Stimulated activated CD4-positive, alpha-beta T cell treated with anti-CD3 and anti-CD28 coated beads, Interleukin-1b, Interleukin-23, amount 100 ng/mL, for 24 hours (primary cell): ENCODE data around the gene LYRM4.
"Not testable (repeated sequence)": the region's sequence is repeated elsewhere in the genome, so short reads cannot be mapped to it uniquely, and the experiment has no call there.

Experiments
- DNase-seq, 4 experiments: peaks; one replicate each; pipeline ENCODE4 v3.0.0-alpha.2; 2020; ENCODE audit warnings: low read depth in 4 of 4, low spot score in 1 of 4

The LYRM4 gene

DNA sequence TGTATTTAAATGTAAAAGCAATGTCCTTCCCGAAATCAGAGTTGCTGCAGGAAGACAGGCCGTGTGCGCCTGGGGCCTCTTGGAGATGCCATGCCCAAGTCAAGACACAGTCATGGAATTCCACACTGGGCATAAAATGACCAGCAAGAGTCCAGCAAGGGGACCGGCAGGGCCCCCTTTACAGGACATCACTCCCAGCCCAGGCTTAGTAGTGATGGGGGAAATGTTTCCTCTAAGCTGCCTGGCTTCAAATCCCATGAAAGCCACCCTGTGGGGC lies 177.5 kb downstream of the LYRM4 start:
- DNase-seq: no peak

GRCh38 chr6:5082487-5083306 lies 178.1 kb downstream of the LYRM4 start:
- no peak for DNase-seq

DNA sequence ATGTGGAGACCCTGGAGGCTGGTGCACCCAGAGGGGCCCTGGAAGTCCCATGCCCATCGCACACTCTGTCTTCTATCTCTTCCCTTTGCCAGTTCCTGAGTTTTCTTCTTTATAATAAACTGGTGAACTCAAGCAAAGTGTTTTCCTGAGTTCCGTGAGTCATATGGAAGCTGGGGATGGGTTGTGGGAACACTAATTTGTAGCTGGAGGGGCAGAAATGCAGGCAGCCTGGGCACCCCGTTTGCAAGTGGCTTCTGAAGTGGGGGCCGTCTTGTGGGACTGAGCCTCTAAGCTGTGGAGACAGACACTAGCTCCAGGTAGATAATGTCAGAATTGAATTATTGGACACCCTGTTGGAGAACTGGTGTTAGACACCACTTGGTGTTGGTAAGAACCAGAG lies 178.8 kb downstream of the LYRM4 start:
- no peak for DNase-seq

DNA sequence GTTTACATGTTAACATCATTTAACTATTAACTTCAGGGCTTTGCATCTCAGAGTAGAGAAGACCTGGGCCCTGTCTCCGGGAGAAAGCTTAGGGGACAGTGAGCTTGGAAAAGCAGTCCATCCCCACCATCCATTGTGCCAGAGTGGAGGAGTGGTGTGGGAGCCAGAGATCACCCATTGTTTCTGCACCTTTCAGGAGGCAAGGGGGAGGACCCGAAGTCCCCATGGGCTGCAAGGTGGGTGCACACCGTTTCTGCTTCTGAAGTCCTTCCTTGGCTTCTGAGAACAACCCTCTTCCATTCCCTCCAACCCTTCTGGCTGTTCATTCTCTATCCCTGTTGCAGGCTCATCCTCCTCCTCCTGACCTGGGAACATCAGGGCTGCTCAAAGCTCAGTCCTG lies 179.6 kb downstream of the LYRM4 start:
- no peak for DNase-seq

DNA sequence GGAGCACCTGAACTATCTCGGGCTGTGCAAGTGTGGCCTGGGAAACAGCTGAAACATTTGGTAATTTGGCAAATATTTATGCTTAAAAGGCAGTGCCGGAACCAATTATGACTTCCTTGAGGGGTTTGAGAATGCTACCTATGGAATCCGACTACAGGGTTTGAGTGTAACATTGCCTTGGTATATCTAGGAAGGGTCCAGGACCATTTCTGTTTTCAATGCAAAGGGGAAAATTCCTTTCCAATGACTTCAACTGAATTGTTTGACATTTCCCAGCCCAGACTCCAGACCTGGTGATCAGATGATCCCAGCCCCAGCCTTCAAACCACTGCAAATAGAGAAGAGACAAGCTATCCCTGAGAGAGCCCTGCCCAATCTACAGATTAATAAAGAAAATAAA lies 180.2 kb downstream of the LYRM4 start:
- no peak for DNase-seq

GRCh38 chr6:5079692-5080091 lies 181.1 kb downstream of the LYRM4 start:
- DNase-seq: no peak

GRCh38 chr6:5078121-5078669 lies 182.6 kb downstream of the LYRM4 start:
- DNase-seq: no peak

- no peak for DNase-seq
Observed at GRCh38 chr6:5076931-5077330, 183.8 kb downstream of the LYRM4 start.

- no peak for DNase-seq
Observed at GRCh38 chr6:5073992-5074391, 186.8 kb downstream of the LYRM4 start.

GRCh38 chr6:5072440-5072839 lies 188.3 kb downstream of the LYRM4 start:
- no peak for DNase-seq

- DNase-seq: no peak
Observed at GRCh38 chr6:5071216-5071615, 189.5 kb downstream of the LYRM4 start.

- DNase-seq: no peak
Observed at GRCh38 chr6:5068153-5068751, 192.5 kb downstream of the LYRM4 start.

- DNase-seq: no peak
Observed at GRCh38 chr6:5067305-5067704, 193.4 kb downstream of the LYRM4 start.

DNA sequence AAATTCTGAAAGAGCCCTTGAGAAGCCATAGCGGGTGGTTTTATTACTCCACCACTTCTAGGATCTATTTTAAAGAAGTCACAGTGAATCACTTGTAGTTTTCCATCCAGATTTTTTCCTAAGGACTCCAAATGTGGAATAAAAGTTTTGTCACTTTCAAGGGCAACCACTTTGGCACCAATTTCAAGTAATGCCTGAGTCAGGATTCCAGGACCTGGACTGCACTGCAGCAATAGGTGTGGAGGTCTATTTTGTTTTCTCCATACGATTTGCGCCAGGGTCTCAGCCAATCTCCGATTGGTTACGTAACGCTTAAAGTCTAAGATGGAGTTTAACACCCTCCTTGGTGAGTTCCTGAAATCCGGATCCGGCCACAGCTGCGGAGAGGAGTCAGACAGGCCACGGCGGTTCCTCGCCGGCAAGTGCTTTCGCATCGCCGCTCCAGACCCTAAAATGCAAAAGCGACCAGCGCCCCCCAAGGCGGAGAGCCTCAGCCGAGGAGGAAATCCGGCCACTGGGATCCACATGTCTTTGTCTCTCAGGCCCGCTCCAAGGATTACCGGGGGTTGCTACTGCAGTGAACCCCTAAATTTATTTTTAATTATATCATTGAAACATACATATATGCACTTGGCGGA lies 194.2 kb downstream of the LYRM4 start:
- DNase-seq: no peak

- DNase-seq: no peak
Observed at GRCh38 chr6:5063617-5064016, 197.1 kb downstream of the LYRM4 start.

- DNase-seq: no peak
Observed at GRCh38 chr6:5061152-5061551, 199.6 kb downstream of the LYRM4 start.

- not testable (repeated sequence) for DNase-seq
Observed at GRCh38 chr6:5060439-5060838, 200.3 kb downstream of the LYRM4 start.

- DNase-seq: no peak
Observed at GRCh38 chr6:5059036-5059896, 201.5 kb downstream of the LYRM4 start.
